K562 (cell line): Measurements from ENCODE around the gene LRP1. TPM values are rescaled to one million over a fixed set of nuclear protein-coding genes. Genes with fewer than 3 reads are reported as not detected.

ENCODE experiments used
- ATAC-seq: fragments of 200-7000 bp; cut with Tn5 transposase; 3 replicates; pipeline ENCODE4 v1.9.1; 2020; ENCODE audit warnings: moderate library complexity
- BruUV-seq: library from RNA; stranded (reverse); fragments of 400-500 nt; replicated peaks from 2 replicates; lab custom pipeline; 2021; lab: Mats Ljungman, UMichigan
- CTCF ChIA-PET: fragments of 300-600 bp; formaldehyde crosslinking; extraction: SDS; loops from one replicate; lab custom pipeline; 2021; ENCODE audit warnings: low intra/inter-chr PET ratio; lab: Yijun Ruan, JAX
- POLR2A ChIA-PET: fragments of 300-600, 350-650 bp; sonication (Branson Sonifier 250); formaldehyde crosslinking; extraction: SDS; loops from one replicate; lab custom pipeline; 2021; ENCODE audit warnings: antibody characterized with exemption, inconsistent platforms; lab: Yijun Ruan, JAX
- DNase-seq, 4 experiments: peaks; one replicate each; pipeline versions ENCODE4 v3.0.0 to v3.0.0-alpha.2; 2011 to 2018; ENCODE audit warnings: low spot score in 3 of 4, mixed read lengths in 3 of 4; ENCODE audit errors: extremely low read depth in 1 of 4
- FAIRE-seq: peaks from 2 replicates; lab custom pipeline; 2011; peaks lifted over from hg19 to GRCh38; lab: Jason Lieb, UNC
- H2AFZ ChIP-seq: 2 replicates; pipeline ENCODE4 v1.6.0; 2011; ENCODE audit warnings: low read depth, low read length, control low read depth, inconsistent platforms
- H3K27ac ChIP-seq: fragments of 200-600 bp; 3 replicates; pipeline ENCODE4 v1.8.0; 2011; ENCODE audit warnings: low read depth, mild to moderate bottlenecking, control low read depth, inconsistent platforms, low read length, moderate library complexity, mixed read lengths; ENCODE audit errors: extremely low read depth
- H3K27me3 ChIP-seq, 2 experiments: fragments of 300-600 bp in 1 of 2; 2 replicates in 1 of 2; 3 replicates in 1 of 2; pipeline versions ENCODE4 v1.6.0 to v1.8.0; 2011; ENCODE audit warnings: inconsistent platforms in 2 of 2, low read length in 2 of 2, mild to moderate bottlenecking in 1 of 2, mixed read lengths in 1 of 2, moderate library complexity in 1 of 2; ENCODE audit not compliant: control insufficient read depth in 2 of 2, insufficient read depth in 2 of 2
- H3K36me3 ChIP-seq: fragments of 300-600 bp; 3 replicates; pipeline ENCODE4 v1.8.0; 2011; ENCODE audit warnings: mild to moderate bottlenecking, low read length, inconsistent platforms; ENCODE audit not compliant: control insufficient read depth, insufficient read depth
- H3K4me1 ChIP-seq, 2 experiments: fragments of 200-600 bp in 1 of 2; replicated peaks in 1 of 2; 2 replicates in 1 of 2; 3 replicates in 1 of 2; pipeline versions ENCODE4 v1.5.1 to v1.8.0; 2011; ENCODE audit warnings: inconsistent platforms in 2 of 2, low read length in 2 of 2, mild to moderate bottlenecking in 1 of 2, mixed read lengths in 1 of 2, moderate library complexity in 1 of 2; ENCODE audit not compliant: control insufficient read depth in 2 of 2, insufficient read depth in 2 of 2
- H3K4me2 ChIP-seq: 2 replicates; pipeline ENCODE4 v1.6.1; 2011; ENCODE audit warnings: low read length, control low read depth, inconsistent platforms, mixed read lengths; ENCODE audit not compliant: insufficient read depth
- H3K4me3 ChIP-seq: fragments of 200-600 bp; sonication (generic), shearing (Covaris generic); 2 replicates; pipeline ENCODE4 v1.5.1; 2016; ENCODE audit warnings: control low read depth, inconsistent platforms
- H3K79me2 ChIP-seq: fragments of 200-600 bp; 3 replicates; pipeline ENCODE4 v1.8.0; 2011; ENCODE audit warnings: low read length, inconsistent platforms; ENCODE audit not compliant: control insufficient read depth, insufficient read depth
- H3K9ac ChIP-seq, 2 experiments: 2 replicates each; pipeline versions ENCODE4 v1.6.0 to v1.6.1; 2011; ENCODE audit warnings: low read depth in 2 of 2, low read length in 2 of 2, control low read depth in 1 of 2, inconsistent platforms in 1 of 2, mild to moderate bottlenecking in 1 of 2, mixed read lengths in 1 of 2; ENCODE audit not compliant: insufficient read depth in 1 of 2
- H3K9me1 ChIP-seq: one replicate; pipeline ENCODE4 v1.6.0; 2011; ENCODE audit warnings: inconsistent platforms, mild to moderate bottlenecking, low read length, moderate library complexity; ENCODE audit not compliant: control insufficient read depth, insufficient read depth
- H3K9me3 ChIP-seq: replicated peaks from 2 replicates; pipeline ENCODE4 v1.5.1; 2011; ENCODE audit warnings: low read depth, low read length, inconsistent platforms; ENCODE audit not compliant: control insufficient read depth, insufficient read depth
- H4K20me1 ChIP-seq: replicated peaks from 2 replicates; pipeline ENCODE4 v1.6.1; 2011; ENCODE audit warnings: low read length, inconsistent platforms, mixed read lengths; ENCODE audit not compliant: control insufficient read depth, insufficient read depth
- ARID1B ChIP-seq: fragments of 450-650 bp; IDR thresholded peaks from 2 replicates; pipeline ENCODE4 v1.6.1; 2016; ENCODE audit warnings: antibody characterized with exemption, mild to moderate bottlenecking, inconsistent platforms
- CBFA2T2 ChIP-seq: fragments of 450-650 bp; conservative IDR thresholded peaks from 2 replicates; pipeline ENCODE4 v1.6.1; 2017; ENCODE audit warnings: mild to moderate bottlenecking
- ELF2 ChIP-seq: fragments of 250-450 bp; sonication (Bioruptor Pico); IDR thresholded peaks from 2 replicates; pipeline ENCODE4 v1.5.0; 2021; ENCODE audit warnings: mild to moderate bottlenecking
- RCOR1 ChIP-seq, 2 experiments: IDR thresholded peaks; 2 replicates each; pipeline ENCODE4 v1.6.1; 2012; ENCODE audit warnings: low read depth in 2 of 2, low read length in 2 of 2, borderline replicate concordance in 1 of 2, improper control_type of control experiment in 1 of 2
- ZC3H11A ChIP-seq: IDR thresholded peaks from 2 replicates; pipeline ENCODE4 v1.6.1; 2012; ENCODE audit warnings: low read depth, low read length, improper control_type of control experiment
- ZNF589 ChIP-seq: fragments of 200-800 bp; sonication (Bioruptor generic); IDR thresholded peaks from 2 replicates; pipeline ENCODE4 v1.6.1; 2016; ENCODE audit warnings: low read depth, missing genetic modification characterization, missing compliant biosample characterization
- ZNF717 ChIP-seq: fragments of 250-450 bp; sonication (Bioruptor Pico); IDR thresholded peaks from 2 replicates; pipeline ENCODE4 v1.5.0; 2021
- WGBS: fragments of 100-300 bp; shearing (Covaris generic); methylation state at CpG from one replicate; pipeline ENCODE4 v1.1.6; 2016; ENCODE audit warnings: low coverage, mixed read lengths; ENCODE audit not compliant: insufficient coverage; ENCODE audit errors: missing lambda C conversion rate; 5-methylcytosine and 5-hydroxymethylcytosine counted together
- in situ Hi-C: fragments of 300-500 bp; cut with MboI; formaldehyde crosslinking; loops from 4 replicates; pipeline ENCODE4 v1.15.0; 2018; ENCODE audit warnings: inconsistent platforms, mixed read lengths
- intact Hi-C: fragments of 100-400 bp; cut with micrococcal nuclease; formaldehyde crosslinking; loops from 2 replicates; pipeline ENCODE4 v1.14.2; 2022
- polyA plus RNA-seq, 8 experiments: library from polyadenylated mRNA; depleted of rRNA in 4 of 8; stranded (reverse) in 5 of 8; unstranded in 3 of 8; fragments of >200 nt; fragmentation: Nextera tagmentation in 2 of 8; fragmentation: Illumina TruSeq in 1 of 8; extraction: Ambion mirVana in 2 of 8; extraction: Trizol in 1 of 8; gene quantifications; 2 replicates each; pipeline versions ENCODE4 v1.2.1 to v1.2.3, GENCODE V29; 2011 to 2014; ENCODE audit warnings: inconsistent platforms in 1 of 8, missing spikeins in 1 of 8
- total RNA-seq, 7 experiments: library from RNA; depleted of rRNA in 6 of 7; stranded (reverse); fragments of >200 nt in 6 of 7; fragmentation: Illumina TruSeq in 2 of 7; extraction: Trizol in 2 of 7; gene quantifications; 2 replicates each; pipeline versions ENCODE4 v1.2.1 to v1.2.3, GENCODE V29; 2011 to 2021; ENCODE audit warnings: low replicate concordance in 1 of 7
- TF ChIP-seq, protein P1 (sequence below): fragments of 450-650 bp; IDR thresholded peaks from 2 replicates; pipeline ENCODE4 v1.6.1; 2016; ENCODE audit warnings: borderline replicate concordance
- TF ChIP-seq, protein P2 (sequence below): fragments of 450-650 bp; formaldehyde crosslinking; IDR thresholded peaks from 2 replicates; pipeline ENCODE4 v1.4.0; 2022; ENCODE audit warnings: mild to moderate bottlenecking, moderate library complexity

Gene LRP1
- total and polyA plus RNA-seq, 9 of the 15 experiments (the other 6 are each of a cell fraction or from before 2014, with no cell fraction given): 0.04 to 0.64 (median 0.19) TPM; not detected in 2

GRCh38 chr12:57150400-57151000 is 22.2 kb downstream of the LRP1 start:
- Histone ChIP-seq H3K4me3 (no peak overlapping the region), H3K4me2 (no peak overlapping the region), H2AFZ (no peak overlapping the region), H3K27me3 (peaks cover 0 to 3% of the 10 kb centered on the region in 2 experiments; a peak in 2 of 5 replicates), H4K20me1 (0 out of 2 replicates have a peak, but pooled peaks cover 3% of the 10 kb centered on the region), H3K4me1 (peaks cover 11% of the 10 kb centered on the region in 2 experiments; a peak in 4 of 5 replicates), H3K9me1 (no peaks in the 10 kb centered on the region), H3K9ac (no peak overlapping the region), H3K36me3 (no peaks in the 10 kb centered on the region), H3K79me2 (no peaks in the 10 kb centered on the region), H3K27ac (no peak overlapping the region), H3K9me3 (no peaks in the 10 kb centered on the region)
- in situ Hi-C loops: no loop called here
- BruUV-seq: no TSS peak
- ATAC-seq: no peak
- WGBS: 55% methylated on average over 6 of the region's 6 CpGs
- no peak for DNase-seq
- FAIRE-seq: no peak
- ChIA-PET CTCF (no interaction called here), POLR2A (no interaction called here)
- intact Hi-C loops: no loop called here
- no peak for TF ChIP-seq CBFA2T2
- TF ChIP-seq ZNF717 (CRISPR knock-in tag): no peak
- TF ChIP-seq, protein P1, sequence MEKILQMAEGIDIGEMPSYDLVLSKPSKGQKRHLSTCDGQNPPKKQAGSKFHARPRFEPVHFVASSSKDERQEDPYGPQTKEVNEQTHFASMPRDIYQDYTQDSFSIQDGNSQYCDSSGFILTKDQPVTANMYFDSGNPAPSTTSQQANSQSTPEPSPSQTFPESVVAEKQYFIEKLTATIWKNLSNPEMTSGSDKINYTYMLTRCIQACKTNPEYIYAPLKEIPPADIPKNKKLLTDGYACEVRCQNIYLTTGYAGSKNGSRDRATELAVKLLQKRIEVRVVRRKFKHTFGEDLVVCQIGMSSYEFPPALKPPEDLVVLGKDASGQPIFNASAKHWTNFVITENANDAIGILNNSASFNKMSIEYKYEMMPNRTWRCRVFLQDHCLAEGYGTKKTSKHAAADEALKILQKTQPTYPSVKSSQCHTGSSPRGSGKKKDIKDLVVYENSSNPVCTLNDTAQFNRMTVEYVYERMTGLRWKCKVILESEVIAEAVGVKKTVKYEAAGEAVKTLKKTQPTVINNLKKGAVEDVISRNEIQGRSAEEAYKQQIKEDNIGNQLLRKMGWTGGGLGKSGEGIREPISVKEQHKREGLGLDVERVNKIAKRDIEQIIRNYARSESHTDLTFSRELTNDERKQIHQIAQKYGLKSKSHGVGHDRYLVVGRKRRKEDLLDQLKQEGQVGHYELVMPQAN: no peak
- TF ChIP-seq ARID1B: no peak
- TF ChIP-seq, protein P2, sequence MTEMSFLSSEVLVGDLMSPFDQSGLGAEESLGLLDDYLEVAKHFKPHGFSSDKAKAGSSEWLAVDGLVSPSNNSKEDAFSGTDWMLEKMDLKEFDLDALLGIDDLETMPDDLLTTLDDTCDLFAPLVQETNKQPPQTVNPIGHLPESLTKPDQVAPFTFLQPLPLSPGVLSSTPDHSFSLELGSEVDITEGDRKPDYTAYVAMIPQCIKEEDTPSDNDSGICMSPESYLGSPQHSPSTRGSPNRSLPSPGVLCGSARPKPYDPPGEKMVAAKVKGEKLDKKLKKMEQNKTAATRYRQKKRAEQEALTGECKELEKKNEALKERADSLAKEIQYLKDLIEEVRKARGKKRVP: no peak
- TF ChIP-seq ELF2: no peak
- no peak for TF ChIP-seq RCOR1 (IDR thresholded peaks at IDR 0.05; ENCODE audit: borderline replicate concordance in 1 of 2, low read depth in 2 of 2, low read length in 2 of 2)
- no peak for TF ChIP-seq ZC3H11A
- TF ChIP-seq ZNF589 (CRISPR knock-in tag): no peak
